Superior temporal gyrus (tissue), 1 donor: ENCODE results near the gene PCARE.
"Not testable (repeated sequence)": the region's sequence is repeated elsewhere in the genome, so short reads cannot be mapped to it uniquely, and the experiment has no call there.

Source experiments
- DNase-seq: peaks from one replicate; pipeline ENCODE4 v3.0.0-alpha.2; 2016; ENCODE audit errors: extremely low spot score

PCARE gene

DNA sequence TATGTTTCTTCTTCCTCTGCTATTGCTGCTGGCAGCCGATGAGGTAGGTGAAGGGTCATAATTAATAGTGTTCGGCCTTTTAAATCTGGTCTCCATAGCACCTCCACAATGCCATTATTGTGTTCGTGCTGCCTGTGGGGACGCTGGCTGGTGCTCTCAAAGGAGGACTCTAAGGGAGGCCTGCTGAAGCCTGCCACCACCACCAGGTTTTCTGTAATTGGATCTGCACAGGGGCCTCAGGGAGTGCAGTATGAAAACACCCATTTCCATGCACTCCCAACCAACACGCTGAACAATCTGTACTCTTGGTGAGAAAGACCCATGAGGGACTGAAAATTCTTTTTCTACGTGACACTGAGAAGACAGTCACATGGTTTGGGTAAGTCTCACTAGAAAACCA lies 23.2 kb upstream of the PCARE start:
- no peak for DNase-seq

DNA sequence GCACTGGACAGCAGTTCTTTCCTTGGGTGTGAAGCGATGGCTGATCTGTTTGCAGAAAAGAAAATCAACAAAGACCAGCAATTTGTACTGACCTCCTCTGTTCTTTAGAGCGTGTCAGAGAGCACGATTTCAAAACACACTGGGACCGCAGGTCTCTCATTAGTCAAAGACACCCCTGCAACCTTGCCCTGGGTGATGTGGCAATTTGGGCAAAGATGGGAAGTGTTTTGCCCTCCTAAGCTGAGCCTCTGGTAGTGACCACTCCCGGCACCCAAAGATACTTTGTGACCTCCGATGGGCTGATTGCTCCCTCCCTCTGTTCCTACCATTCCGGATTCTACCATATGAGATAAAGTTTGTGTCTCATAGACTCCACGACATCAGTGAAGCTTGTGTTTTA lies 22.6 kb upstream of the PCARE start:
- no peak for DNase-seq

DNA sequence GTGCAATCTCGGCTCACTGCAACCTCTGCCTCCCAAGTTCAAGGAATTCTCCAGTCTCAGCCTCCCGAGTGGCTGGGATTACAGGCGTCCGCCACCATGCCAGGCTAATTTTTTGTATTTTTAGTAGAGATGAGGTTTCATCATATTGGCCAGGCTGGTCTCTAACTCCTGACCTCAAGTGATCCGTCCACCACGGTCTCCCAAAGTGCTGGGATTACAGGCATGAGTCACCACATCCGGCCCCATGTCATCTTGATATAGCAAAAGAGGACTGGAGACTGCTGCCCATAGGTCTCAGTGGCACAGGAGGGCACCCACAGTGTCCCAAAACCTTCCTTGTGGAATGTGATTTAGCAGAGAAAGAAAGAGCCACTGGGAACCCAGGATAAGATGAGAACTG lies 16.0 kb upstream of the PCARE start:
- DNase-seq, result not testable (repeated sequence)

DNA sequence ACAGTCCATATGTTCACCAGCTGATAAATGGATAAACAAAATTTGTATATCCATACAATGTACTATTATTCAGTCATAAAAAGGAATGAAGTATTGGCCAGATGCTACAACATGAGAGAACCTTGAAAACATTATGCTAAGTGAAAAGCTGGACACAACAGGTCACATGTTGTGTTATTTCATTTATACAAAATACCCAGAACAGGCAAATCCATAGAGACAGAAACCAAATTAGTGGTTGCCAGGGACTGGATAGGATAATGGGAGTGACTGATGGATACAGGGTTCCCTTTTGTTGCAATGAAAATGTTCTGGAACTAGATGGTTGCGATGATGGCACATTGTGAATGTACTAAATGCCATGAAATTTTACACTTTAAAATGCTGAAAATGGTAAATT lies 10.2 kb upstream of the PCARE start:
- DNase-seq, result peak; percentile 59

DNA sequence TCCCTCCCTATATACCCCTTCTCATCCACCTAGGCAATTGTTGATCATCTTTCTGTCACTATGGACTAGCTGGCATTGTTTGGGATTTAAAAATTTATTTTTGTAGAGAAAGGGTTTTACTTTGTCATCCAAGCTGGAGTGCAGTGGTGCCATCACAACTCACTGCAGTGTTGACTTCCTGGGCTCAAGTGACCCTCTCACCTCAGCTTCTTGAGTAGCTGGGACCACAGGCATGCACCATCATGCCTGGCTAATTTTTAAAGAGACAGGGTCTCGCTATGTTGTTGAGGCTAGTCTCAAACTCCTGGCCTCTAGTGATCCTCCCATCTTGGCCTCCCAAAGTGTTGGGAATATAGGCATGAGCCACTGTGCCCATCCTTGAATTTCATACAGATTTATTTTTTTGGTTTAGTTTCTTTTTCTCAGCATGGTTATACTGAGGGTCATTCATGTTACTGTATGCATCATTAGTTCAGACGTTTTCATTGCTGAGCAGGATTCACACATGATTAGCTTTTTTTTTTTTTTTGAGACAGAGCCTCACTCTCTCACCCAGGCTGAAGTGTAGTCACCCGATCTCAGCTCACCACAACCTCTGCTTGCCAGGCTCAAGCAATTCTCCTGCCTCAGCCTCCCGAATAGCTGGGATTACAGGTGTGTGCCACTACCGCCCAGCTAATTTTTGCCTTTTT lies 8.6 kb upstream of the PCARE start:
- DNase-seq, result no peak

DNA sequence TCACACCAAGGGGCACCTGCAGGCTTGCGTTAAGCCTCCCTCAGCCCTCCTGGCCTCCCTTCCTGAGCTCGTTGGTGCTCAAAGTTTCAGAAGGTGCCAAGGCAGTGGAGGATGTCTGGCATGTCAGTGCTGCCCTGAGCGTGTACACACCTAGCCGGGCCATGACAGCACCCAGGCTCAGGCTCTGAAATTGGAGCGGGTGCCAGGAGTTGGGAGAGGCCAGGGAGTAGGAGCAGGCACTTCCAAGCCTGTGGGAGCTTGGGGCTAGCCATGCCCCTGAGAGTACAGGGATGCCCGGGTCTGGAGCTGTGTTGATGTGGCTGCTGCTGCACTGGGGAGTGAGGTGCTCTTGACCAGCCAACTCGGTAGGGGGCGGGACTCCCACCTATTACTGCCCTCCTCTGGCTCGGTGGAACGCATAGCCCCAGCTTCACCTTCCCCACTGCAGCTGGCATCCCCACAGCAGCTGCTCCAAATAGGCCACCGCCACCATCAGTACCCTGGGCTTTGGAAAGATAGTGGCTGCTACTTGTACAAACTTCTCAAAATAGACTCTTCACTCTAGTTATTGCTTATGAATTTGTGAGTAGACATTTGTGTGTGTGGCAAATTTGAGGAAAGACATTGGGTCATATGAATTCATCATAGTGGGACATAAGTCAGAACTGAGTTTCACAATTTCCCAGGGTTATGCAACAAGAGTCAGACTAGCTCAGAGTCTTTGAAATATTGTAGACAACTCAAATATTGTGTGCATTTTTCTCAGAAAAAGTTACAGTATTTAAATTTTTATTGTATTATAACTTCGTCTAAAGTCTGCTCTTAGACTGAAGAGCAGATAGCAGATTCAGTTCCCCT lies 6.8 kb upstream of the PCARE start:
- no peak for DNase-seq

DNA sequence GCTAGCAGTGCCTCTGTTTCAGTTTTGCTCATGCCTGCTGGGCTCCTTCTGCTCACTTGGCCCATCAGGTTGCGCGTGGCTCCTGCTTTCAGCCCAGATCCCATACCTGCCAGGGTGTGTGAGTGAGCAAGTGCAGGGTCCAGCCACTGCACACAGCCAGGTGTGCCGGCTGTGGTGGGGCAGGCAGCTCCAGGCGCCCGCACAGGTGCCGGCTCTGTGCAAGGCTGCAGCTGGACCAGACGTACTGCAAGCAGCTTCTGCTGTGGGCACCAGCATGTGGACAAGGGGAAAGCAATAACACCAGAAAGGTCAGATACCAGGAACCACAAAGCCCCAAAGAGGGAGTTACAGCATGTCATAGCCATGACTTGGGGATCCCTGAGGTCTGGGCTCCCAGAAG lies 5.6 kb upstream of the PCARE start:
- DNase-seq, result no peak

DNA sequence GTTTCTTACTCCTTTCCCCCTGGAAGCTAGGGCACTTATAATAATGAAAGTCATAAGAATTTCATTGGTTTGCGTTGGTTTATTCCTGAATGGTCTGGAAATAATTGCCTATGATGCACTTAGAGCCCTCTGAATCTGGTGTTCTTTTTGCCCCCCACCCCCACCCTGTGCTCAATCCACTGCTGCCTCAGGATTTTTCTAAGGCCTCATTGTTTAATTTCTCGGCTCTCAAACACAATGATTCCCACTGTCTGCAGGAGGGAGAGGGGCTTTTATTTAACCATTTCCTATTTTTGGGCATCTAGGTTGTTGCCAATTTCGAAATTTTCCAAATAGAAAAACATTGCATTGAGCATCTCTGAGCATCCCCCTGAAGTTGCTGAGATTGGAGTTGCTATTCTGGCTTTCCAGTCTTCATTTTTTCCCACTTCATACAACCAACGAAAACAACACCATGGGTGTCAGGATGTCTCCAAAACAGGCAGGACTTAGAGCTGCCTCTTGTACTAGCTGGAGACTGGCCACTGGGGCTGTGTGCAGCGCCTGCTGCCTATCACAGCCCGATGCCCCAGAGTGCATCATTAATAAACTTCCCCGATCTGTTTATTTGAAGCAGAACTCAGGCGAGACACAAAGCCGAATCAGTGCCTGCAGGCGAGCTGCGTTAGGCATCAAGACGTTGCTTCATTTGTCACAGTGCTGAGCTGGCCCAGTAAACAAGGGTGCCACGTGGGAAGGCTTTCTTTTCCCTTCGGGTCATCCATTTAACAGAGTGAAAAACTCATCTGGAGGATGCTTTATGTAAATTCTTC lies 1.8 kb upstream of the PCARE start:
- peak; percentile 94 for DNase-seq

DNA sequence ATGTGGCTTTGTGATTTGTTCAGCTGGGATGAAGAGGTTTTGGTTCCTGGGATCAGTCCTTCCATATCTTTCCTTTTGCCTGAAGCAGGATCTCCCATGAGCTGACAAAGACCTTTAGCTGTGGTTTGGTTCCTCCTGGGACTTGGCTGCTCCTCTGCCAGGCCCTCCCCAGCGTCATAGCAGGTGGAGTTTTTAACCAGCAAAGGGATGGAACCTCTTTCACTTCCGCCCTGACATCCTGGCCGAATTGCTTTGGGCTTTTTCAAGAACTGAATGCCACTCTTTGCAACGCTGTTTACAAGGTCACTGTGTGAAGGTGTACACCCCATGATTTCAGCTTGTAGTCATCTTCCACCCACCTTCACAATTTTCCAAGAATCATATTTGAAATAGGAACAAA lies 390 bp downstream of the PCARE start:
- DNase-seq, result no peak

DNA sequence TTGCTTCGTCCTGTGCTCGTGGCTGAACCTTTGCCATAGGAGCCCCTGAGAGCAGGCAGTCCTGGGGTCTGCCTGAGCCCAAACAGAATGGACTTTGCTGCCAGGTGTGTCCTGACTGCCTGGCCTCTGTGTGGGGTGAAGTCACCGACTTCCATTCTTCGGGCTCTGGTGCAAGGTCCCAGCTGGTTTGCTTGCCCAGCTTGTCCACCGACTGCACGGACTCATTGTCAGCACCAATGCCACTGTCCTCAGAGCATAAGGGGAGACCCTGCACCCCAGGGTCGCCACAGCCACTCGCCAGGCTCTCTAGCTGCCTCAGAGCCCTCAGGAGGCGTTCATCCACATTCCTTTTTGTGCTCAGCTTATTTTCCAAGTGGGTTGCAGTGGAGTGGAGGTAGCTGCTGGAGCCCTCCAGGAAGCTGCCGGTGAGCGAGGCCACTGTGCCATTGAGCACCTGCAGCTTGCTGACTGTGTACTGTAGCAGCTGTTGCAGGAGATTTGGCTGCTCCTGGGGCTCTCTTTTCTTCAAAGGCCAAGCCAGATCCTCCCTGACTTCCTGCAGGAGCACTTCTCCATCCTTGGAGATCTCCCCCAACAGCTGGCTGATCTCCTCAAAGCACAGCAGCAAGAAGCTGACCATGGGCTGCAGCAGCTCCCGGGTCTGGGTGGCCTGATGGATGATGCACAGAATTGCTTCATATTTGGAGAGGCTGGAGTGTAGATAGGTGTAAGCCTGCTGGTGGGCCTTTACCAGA lies 1.2 kb downstream of the PCARE start:
- no peak for DNase-seq

DNA sequence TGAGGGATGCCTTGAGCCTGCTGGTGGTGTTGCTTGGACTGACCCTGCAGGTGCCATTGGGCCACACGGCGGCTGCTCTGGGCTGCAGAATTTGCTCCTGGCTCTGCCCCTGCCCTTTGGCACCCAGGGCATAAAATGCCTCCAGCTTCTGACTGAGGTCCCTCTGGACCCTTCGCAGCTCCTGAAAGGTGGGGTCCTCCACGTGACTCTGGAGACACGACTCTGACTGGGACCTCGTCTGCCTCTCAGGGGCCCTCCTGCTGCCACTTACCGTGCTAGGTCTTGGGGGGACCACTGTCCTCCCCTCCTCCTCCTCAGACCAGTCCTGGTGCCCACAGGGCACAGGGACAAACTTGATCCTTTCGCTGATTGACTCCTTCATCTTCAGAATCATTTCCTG lies 2.1 kb downstream of the PCARE start:
- no peak for DNase-seq

DNA sequence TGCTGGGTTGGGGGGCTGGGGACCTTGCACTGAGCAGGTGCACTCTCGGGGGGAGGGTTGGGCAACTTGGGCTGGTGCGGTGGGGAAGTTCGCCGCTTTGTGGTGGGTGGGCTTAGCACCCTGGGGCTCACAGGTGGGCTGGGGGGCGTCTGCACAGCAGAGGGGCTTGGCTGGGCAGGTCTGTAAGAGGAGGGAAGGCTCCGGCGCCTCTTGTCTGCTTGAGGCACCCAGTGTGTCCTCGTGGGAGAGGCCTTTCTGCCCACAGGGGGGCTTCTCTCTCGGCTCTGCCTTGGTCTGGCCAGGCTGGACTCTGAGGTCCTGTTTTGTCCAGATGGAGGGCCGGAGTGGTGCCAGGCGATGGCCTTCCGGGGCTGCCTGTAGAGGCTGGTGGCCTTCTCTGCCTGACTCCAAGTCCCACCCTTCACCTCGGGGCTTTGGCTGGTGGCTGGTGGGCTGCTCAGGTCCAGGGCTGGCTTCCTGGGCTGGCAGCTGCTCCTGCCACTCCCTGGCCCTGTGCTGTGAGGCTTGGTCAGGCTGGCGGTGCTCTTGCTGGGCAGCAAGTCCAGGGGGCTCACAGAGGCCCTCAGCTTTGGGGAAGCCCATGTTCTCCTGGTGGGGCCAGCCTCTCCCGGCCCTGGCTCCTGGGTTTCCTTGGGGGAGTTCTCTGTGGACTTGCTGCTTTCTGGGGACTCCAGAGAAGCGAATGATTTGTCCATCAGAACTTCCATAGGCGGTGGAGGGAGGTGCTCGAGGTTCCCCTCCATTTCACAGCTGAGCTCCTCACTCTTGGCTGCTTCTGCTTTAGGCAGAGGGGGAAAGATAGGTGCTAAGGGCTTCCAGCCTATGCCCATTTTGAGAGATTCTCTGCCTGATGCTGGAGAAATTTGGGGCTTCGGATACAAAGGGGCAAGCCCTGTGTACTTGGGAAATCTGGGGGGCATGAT lies 3.0 kb downstream of the PCARE start:
- DNase-seq, result no peak

DNA sequence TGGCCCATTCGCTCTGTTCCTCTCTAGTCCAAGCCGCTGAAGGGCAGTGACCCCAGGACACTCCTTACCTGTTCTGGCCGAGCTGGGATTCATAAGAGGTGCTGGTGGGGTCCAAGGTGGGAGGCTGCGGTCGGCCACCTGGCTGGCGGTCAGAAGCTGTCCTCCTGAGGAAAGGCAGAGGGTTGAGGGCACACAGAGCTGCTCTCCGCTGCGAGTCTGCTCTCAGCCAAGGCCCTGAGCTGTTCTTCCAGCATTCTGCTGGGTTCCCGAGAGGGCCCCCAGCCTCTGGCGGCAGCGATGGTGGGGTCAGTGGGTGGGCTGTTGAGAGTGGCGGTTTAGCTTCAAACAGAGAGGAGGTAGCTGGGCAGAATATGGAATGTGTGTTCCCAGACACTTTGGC lies 3.8 kb downstream of the PCARE start:
- DNase-seq, result no peak

DNA sequence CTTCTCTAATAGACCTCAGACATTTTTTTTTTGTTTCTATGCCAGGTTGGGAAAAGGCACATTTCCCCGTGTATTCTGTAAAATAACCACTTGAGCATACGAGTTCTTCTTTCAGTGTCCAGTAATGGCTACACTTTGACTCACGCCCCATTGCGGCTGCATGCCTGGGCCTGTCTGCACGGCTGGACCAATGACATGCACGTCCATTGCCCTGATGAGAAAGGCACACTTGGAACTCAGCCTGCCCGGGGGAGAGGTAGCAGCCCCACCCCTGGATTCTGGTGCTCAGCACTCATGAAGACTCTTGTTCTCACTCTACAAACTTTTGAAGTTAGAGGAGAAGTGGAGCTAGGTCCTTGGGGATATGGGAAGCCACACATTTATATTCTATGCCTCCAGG lies 5.8 kb downstream of the PCARE start:
- no peak for DNase-seq

DNA sequence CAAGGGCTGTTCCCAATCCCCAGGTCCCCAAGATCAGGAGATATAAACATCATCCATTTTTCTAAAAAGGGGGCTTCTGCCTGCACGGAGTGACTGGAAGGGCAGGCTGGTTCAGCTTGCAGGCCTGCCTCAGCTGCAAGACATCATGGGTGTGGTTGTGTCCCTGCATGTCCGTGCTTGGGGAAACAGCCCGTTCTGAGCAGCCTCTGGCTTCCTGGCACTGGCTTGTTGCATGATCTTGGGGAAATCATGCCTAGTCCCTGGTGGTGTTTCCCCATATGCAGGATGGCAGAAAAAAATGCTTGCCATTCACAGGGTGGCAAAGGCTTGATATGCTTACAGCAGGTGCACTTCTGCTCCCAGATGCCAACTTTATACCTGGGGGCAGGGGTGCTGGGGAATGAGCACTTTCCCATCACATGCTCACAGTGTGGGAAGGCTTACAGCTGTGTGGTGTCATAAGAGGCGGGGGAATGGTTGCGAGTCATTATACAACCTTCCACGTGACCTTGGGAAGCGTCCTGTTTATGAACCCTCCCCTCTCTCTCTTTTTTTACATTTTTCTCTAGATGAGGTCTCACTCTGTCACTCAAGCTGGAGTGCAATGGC lies 7.2 kb downstream of the PCARE start:
- DNase-seq, result no peak

DNA sequence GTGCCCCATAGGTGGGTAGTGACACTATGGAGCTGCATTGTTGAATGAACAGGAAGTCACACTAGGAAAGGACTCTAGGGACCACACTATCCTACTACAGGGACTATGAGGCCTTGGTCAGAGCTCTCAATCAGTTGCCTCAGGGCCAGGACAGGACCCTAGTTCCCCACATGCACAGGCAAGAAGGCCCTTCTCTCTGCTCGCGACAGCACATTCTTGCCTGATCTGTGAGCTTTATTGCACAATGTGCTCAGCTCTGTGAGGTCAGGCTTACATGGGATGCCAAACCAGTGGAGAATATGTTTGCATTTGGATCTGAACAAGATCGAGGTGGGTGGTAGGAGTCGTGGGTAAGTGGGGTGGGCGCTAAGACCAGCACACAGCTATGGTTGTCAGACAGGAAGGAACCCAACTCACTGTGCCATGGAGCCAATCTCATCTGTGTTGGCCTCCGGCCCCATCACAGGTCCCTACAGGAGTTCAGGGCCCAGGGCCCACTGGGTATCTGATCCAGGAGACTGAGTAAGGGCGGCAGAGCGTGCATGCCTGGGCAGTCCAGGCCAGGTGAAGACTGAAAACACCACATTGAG lies 8.0 kb downstream of the PCARE start:
- DNase-seq, result no peak

DNA sequence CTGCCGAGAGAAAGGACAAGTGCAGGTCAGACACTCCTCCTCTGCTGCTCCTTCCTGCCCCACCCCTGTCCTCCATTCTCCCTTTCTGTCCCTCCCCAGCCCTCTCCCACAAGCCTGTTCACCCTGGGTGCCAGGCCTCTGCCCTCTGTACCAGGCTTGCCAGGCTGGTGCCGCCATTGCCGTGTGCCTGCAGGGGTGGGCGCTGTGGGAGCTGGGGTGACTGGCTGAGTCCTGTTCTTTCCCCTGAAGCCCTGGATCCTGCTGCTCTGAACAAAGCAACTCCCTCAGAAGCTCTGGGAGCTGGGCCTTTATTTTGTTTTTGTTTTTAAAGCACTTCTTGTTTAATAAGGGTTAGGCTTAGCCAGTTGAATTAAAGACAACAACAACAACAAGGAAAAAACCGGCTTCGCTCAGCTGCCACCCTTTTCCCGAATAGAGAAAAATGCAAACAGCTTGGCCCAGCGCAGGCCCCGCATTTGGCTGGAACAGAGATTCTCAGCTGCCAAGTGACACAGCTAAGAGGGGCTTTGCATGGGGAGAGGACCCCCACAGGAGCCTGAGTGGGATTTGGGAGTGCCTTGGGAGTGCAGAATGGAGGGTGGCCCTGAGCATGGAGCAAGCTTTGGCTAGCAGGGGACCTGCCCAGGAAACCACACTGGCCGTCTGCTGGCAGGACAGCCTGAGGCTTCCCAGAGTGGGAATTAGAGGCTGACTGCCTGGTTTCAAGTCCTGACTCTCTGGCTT lies 9.1 kb downstream of the PCARE start:
- peak; percentile 67 for DNase-seq

DNA sequence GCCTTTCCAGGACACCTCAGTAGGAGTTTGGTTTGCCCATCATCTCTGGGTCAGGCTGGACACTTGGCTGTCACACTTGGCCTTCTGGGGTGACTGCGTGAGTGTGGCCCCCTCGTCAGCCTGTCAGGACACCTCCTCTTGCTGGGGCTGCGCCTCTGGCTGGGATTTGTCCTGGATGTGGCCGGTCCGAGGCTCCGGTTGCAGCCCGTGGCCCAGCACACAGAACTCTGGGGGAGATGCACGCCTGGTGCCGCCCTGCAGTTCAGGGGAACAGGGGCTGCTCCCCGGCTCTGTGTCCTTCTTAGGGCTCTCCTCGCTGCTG lies 9.6 kb downstream of the PCARE start:
- DNase-seq, result no peak

DNA sequence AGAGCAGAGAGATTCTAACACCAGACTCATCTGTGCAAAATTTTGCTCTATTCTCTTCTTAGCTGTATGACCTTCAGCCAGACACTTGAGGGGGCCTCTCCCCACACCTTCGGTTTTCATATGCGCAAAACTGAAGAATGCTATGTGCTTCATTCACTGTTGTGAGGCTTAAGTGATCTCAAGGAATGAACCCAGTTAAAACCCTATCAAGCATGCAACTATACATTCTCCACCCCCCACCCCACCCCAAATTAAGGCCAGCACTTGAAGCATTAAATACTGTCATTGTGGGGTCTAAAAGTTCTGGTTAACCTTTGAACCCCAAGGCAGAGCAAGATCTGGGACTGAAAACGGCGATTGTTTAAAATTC lies 10.0 kb downstream of the PCARE start:
- DNase-seq, result no peak
